Placental epithelial cell (primary cell): ENCODE data around the gene CANX. TPM values are rescaled to one million over a fixed set of nuclear protein-coding genes. Genes with fewer than 3 reads are reported as not detected.

ENCODE experiments used
- total RNA-seq: library from RNA; depleted of rRNA; stranded (reverse); fragments of >200 nt; gene quantifications from 2 replicates; pipeline ENCODE4 v1.2.3, GENCODE V29; 2012

Gene CANX
- total RNA-seq: 438 and 620 TPM in 2 replicates

GRCh38 chr5:179698935-179699615 lies at the start of gene CANX:
Gene CANX (plus strand): TSS chr5:179698967. CDS start chr5:179705682, 6,715 bp downstream.

GRCh38 chr5:179680780-179681401 lies 17.9 kb upstream of the CANX start, which contains the start of gene CBY3:
Gene CBY3 (minus strand): TSS chr5:179681034. CDS start chr5:179680918, 116 bp downstream.

GRCh38 chr5:179732412-179732917 lies 33.7 kb downstream of the CANX start, which contains the start of gene MAML1:
Gene MAML1 (plus strand): TSS chr5:179732822. CDS start chr5:179733113, 291 bp downstream.

Other genes with a start within 250 kb of the CANX start
- 34.4 and 42.4 TPM in 2 replicates for gene RUFY1, start 148.4 kb upstream of the CANX start, total RNA-seq
- gene HNRNPH1, start 75.3 kb upstream of the CANX start, total RNA-seq: 384 and 639 TPM in 2 replicates
- gene CBY3, start 17.9 kb upstream of the CANX start, total RNA-seq: 0.39 TPM in 1 of 2 replicates, not detected in the other
- gene MAML1, start 33.9 kb downstream of the CANX start, total RNA-seq: 11.0 and 13.3 TPM in 2 replicates
- 1.2 TPM in 1 of 2 replicates, not detected in the other for gene LTC4S, start 95.0 kb downstream of the CANX start, total RNA-seq
- gene MGAT4B, start 107.9 kb downstream of the CANX start, total RNA-seq: 79.7 and 99.2 TPM in 2 replicates
- gene SQSTM1, start 121.9 kb downstream of the CANX start, total RNA-seq: 121 and 166 TPM in 2 replicates
- 6.2 and 26.7 TPM in 2 replicates for gene MRNIP, start 159.8 kb downstream of the CANX start, total RNA-seq
- 64.0 and 96.6 TPM in 2 replicates for gene TBC1D9B, start 208.9 kb downstream of the CANX start, total RNA-seq